PC-9 (cell line): ENCODE measurements around the gene SOX2.

Experiments
- CTCF ChIP-seq: fragments of 200-600 bp; sonication (generic); conservative IDR thresholded peaks from 2 replicates; pipeline ENCODE4 v1.6.1; 2017; ENCODE audit warnings: mixed run types, antibody characterized with exemption, mild to moderate bottlenecking, moderate library complexity
- EZH2 ChIP-seq: fragments of 200-600 bp; sonication (generic); IDR thresholded peaks from 2 replicates; pipeline ENCODE4 v1.8.0; 2017; ENCODE audit warnings: antibody characterized with exemption, low read depth

DNA sequence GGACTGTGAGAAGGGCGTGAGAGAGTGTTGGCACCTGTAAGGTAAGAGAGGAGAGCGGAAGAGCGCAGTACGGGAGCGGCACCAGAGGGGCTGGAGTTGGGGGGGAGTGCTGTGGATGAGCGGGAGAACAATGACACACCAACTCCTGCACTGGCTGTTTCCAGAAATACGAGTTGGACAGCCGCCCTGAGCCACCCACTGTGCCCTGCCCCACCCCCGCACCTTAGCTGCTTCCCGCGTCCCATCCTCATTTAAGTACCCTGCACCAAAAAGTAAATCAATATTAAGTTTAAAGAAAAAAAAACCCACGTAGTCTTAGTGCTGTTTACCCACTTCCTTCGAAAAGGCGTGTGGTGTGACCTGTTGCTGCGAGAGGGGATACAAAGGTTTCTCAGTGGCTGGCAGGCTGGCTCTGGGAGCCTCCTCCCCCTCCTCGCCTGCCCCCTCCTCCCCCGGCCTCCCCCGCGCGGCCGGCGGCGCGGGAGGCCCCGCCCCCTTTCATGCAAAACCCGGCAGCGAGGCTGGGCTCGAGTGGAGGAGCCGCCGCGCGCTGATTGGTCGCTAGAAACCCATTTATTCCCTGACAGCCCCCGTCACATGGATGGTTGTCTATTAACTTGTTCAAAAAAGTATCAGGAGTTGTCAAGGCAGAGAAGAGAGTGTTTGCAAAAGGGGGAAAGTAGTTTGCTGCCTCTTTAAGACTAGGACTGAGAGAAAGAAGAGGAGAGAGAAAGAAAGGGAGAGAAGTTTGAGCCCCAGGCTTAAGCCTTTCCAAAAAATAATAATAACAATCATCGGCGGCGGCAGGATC, at the start of gene SOX2:
- no peak for TF ChIP-seq CTCF
- TF ChIP-seq EZH2: no peak
